ENCODE measurements around the gene R3HDM2. TPM values are rescaled to one million over a fixed set of nuclear protein-coding genes. Genes with fewer than 3 reads are reported as not detected.

Gene R3HDM2
- total RNA-seq, 1 experiment from 2014 or later = 64.0 TPM

DNA sequence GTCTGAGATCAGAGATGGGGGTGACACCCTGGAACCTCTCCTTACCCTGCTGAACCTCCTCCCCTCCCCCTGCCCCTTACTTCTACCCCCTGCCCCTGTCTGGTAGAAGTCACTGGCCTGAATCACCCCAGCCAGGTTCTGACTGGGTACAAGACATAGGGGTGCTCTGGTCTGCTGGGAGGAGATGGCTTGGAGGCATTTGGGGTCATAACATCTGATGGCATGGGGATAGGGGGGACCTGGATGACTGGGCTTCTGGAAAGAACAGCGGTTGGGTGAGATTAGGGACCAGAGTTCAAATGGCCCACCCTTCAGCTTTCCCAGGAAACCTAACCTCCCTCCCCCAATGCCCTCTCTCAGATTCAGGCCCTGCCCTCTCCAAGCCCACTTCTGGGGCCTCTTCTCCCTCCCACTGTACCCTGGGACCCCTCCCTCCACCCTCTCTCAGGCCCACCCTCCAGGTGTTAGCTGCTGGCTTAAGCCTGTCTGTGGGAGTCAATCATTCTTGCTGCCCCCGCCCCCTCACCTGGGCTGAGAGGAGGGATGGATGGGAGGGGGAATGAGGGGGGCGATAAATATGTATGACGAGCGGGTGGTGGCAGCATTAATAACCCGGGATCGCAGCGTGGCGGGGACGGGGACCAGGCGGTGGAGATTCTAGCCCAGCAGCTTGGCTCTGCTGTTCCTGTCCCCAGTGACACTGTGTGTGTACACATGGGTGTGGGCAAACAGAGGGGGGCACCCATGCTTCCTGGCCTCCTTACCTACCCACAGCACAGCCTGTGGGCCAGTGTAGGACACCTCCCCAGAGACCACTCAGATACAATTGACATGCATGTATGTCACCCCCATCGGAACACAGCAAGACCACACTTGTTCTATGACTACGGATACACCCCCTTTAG is 208.3 kb downstream of the R3HDM2 start:
- intact Hi-C loops (cut with micrococcal nuclease; ENCODE audit: unreplicated experiment) = no loop called here
- no TSS peak for BruUV-seq (replicated peaks)
- Histone ChIP-seq H3K9me3 (ENCODE audit: low read depth, low read length, poor library complexity, severe bottlenecking) (no peaks in the 10 kb centered on the region), H3K4me1 (ENCODE audit: insufficient read depth, low read length, poor library complexity, severe bottlenecking) (peaks cover 45% of the 10 kb centered on the region), H3K4me3 (ENCODE audit: low read depth, low read length, poor library complexity, severe bottlenecking) (no peak overlapping the region), H3K36me3 (ENCODE audit: insufficient read depth, low read length, poor library complexity, severe bottlenecking) (no peaks in the 10 kb centered on the region), H3K27me3 (replicated peaks; ENCODE audit: insufficient read depth, low read depth, low read length, poor library complexity) (no peaks in the 10 kb centered on the region), H3K27ac (ENCODE audit: low read depth, low read length, poor library complexity, severe bottlenecking) (no peak overlapping the region)
- ChIA-PET POLR2A (ENCODE audit: low non-redundant PET) (no interaction called here), CTCF (no interaction called here)
- no peak for DNase-seq (ENCODE audit: low spot score)
- TF ChIP-seq, protein P1, sequence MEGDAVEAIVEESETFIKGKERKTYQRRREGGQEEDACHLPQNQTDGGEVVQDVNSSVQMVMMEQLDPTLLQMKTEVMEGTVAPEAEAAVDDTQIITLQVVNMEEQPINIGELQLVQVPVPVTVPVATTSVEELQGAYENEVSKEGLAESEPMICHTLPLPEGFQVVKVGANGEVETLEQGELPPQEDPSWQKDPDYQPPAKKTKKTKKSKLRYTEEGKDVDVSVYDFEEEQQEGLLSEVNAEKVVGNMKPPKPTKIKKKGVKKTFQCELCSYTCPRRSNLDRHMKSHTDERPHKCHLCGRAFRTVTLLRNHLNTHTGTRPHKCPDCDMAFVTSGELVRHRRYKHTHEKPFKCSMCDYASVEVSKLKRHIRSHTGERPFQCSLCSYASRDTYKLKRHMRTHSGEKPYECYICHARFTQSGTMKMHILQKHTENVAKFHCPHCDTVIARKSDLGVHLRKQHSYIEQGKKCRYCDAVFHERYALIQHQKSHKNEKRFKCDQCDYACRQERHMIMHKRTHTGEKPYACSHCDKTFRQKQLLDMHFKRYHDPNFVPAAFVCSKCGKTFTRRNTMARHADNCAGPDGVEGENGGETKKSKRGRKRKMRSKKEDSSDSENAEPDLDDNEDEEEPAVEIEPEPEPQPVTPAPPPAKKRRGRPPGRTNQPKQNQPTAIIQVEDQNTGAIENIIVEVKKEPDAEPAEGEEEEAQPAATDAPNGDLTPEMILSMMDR (conservative IDR thresholded peaks at IDR 0.05; ENCODE audit: low read depth, low read length) = no peak
- TF ChIP-seq EZH2 (IDR thresholded peaks at IDR 0.05; ENCODE audit: borderline replicate concordance, low read depth, low read length, poor library complexity, severe bottlenecking) = no peak

GRCh38 chr12:57221169-57221917 is 209.5 kb downstream of the R3HDM2 start:
- Histone ChIP-seq H3K4me1 (ENCODE audit: insufficient read depth, low read length, poor library complexity, severe bottlenecking) (peaks cover 38% of the 10 kb centered on the region), H3K4me3 (ENCODE audit: low read depth, low read length, poor library complexity, severe bottlenecking) (no peak overlapping the region), H3K27ac (ENCODE audit: low read depth, low read length, poor library complexity, severe bottlenecking) (no peak overlapping the region), H3K36me3 (ENCODE audit: insufficient read depth, low read length, poor library complexity, severe bottlenecking) (no peaks in the 10 kb centered on the region), H3K27me3 (replicated peaks; ENCODE audit: insufficient read depth, low read depth, low read length, poor library complexity) (no peaks in the 10 kb centered on the region), H3K9me3 (ENCODE audit: low read depth, low read length, poor library complexity, severe bottlenecking) (no peaks in the 10 kb centered on the region)
- BruUV-seq (replicated peaks) = no TSS peak
- no peak for TF ChIP-seq EZH2 (IDR thresholded peaks at IDR 0.05; ENCODE audit: borderline replicate concordance, low read depth, low read length, poor library complexity, severe bottlenecking)
- TF ChIP-seq, protein P1 (conservative IDR thresholded peaks at IDR 0.05; ENCODE audit: low read depth, low read length) = no peak
- intact Hi-C loops (cut with micrococcal nuclease; ENCODE audit: unreplicated experiment) = no loop called here
- no peak for DNase-seq (ENCODE audit: low spot score)
- POLR2A ChIA-PET (ENCODE audit: low non-redundant PET) = no interaction called here
- CTCF ChIA-PET = no interaction called here

GRCh38 chr12:57220770-57221168 is 210.1 kb downstream of the R3HDM2 start:
- Histone ChIP-seq H3K27ac (ENCODE audit: low read depth, low read length, poor library complexity, severe bottlenecking) (no peak overlapping the region), H3K4me3 (ENCODE audit: low read depth, low read length, poor library complexity, severe bottlenecking) (no peak overlapping the region), H3K36me3 (ENCODE audit: insufficient read depth, low read length, poor library complexity, severe bottlenecking) (no peaks in the 10 kb centered on the region), H3K9me3 (ENCODE audit: low read depth, low read length, poor library complexity, severe bottlenecking) (no peaks in the 10 kb centered on the region), H3K4me1 (ENCODE audit: insufficient read depth, low read length, poor library complexity, severe bottlenecking) (peaks cover 39% of the 10 kb centered on the region), H3K27me3 (replicated peaks; ENCODE audit: insufficient read depth, low read depth, low read length, poor library complexity) (peaks cover 6% of the 10 kb centered on the region)
- intact Hi-C loops (cut with micrococcal nuclease; ENCODE audit: unreplicated experiment) = no loop called here
- no peak for DNase-seq (ENCODE audit: low spot score)
- BruUV-seq (replicated peaks) = no TSS peak
- ChIA-PET CTCF (no interaction called here), POLR2A (ENCODE audit: low non-redundant PET) (no interaction called here)
- TF ChIP-seq EZH2 (IDR thresholded peaks at IDR 0.05; ENCODE audit: borderline replicate concordance, low read depth, low read length, poor library complexity, severe bottlenecking) = no peak
- TF ChIP-seq, protein P1 (conservative IDR thresholded peaks at IDR 0.05; ENCODE audit: low read depth, low read length) = no peak

All from A673 (cell line).